Measurements from ENCODE around the gene PBX2. TPM values are rescaled to one million over a fixed set of nuclear protein-coding genes. Genes with fewer than 3 reads are reported as not detected.

PBX2 gene
- total RNA-seq, 1 experiment from 2014 or later: 130 TPM

GRCh38 chr6:32140420-32141046, 49.5 kb downstream of the PBX2 start:
- H3K27ac Mint-ChIP-seq: no peak overlapping the region
- CTCF ChIA-PET: interaction anchor here (1.2 kb wide), 1 partner anchor 10 kb away, joined by 5 read pairs; no protein-coding TSS in a partner anchor
- DNase-seq (ENCODE audit: low spot score): no peak
- POLR2A ChIA-PET: interaction anchor here (0.6 kb wide), 1 partner anchor 302 kb away, joined by 3 read pairs; no protein-coding TSS in a partner anchor
- no peak for ATAC-seq
- no peaks in the 10 kb centered on the region for H3K36me3 Mint-ChIP-seq
- TF ChIP-seq ZNF423 (CRISPR knock-in tag; IDR thresholded peaks at IDR 0.05): no peak
- no peak for TF ChIP-seq ZMAT4 (CRISPR knock-in tag; IDR thresholded peaks at IDR 0.05)
- TF ChIP-seq, protein P1, sequence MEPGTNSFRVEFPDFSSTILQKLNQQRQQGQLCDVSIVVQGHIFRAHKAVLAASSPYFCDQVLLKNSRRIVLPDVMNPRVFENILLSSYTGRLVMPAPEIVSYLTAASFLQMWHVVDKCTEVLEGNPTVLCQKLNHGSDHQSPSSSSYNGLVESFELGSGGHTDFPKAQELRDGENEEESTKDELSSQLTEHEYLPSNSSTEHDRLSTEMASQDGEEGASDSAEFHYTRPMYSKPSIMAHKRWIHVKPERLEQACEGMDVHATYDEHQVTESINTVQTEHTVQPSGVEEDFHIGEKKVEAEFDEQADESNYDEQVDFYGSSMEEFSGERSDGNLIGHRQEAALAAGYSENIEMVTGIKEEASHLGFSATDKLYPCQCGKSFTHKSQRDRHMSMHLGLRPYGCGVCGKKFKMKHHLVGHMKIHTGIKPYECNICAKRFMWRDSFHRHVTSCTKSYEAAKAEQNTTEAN (CRISPR knock-in tag; IDR thresholded peaks at IDR 0.05): no peak
- TF ChIP-seq HMGXB4 (CRISPR knock-in tag; IDR thresholded peaks at IDR 0.05): no peak
- no peak for TF ChIP-seq CTCF (IDR thresholded peaks at IDR 0.05)
- no peak for TF ChIP-seq USF2 (CRISPR knock-in tag; IDR thresholded peaks at IDR 0.05)
- TF ChIP-seq FOXJ3 (CRISPR knock-in tag; IDR thresholded peaks at IDR 0.05; ENCODE audit: borderline replicate concordance): no peak
- no peak for TF ChIP-seq RELA (CRISPR knock-in tag; IDR thresholded peaks at IDR 0.05; ENCODE audit: borderline replicate concordance)
- no peak for TF ChIP-seq RORB (CRISPR knock-in tag; IDR thresholded peaks at IDR 0.05)
- no peak for TF ChIP-seq CBFB (CRISPR knock-in tag; IDR thresholded peaks at IDR 0.05; ENCODE audit: low read depth)
- no peak for TF ChIP-seq ZNF232 (CRISPR knock-in tag; IDR thresholded peaks at IDR 0.05)
- no peak for TF ChIP-seq CREM (CRISPR knock-in tag; IDR thresholded peaks at IDR 0.05)
- TF ChIP-seq ETV6 (CRISPR knock-in tag; IDR thresholded peaks at IDR 0.05): no peak
- TF ChIP-seq, protein P2, sequence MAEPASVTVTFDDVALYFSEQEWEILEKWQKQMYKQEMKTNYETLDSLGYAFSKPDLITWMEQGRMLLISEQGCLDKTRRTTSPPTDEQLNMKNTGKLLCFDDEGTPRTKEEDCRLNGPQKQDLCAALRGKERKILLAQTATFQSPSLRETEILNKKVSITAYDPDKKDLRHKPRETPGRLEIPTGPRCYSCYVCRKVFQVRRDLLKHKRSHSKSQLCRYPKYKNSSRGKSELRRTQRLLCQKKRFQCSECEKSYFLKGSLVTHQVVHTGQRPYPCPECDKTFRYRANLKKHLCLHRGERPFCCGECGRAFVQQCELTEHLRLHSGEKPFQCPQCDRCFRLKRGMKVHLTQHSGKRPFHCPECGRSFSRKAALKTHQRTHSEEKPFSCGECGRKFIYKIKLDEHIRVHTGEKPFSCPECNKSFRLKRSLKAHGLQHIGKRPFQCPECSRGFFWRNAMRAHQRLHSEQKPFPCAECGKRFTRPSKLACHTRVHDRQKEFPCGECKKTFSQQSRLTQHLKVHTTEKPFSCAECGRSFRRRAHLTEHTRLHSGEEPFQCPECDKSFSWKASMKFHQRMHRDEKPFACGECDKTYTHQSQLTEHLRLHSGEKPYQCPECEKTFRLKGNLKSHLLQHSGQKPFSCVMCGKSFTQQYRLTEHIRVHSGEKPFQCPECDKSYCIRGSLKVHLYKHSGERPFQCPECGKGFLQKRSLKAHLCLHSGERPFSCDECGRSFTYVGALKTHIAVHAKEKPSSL (CRISPR knock-in tag; conservative IDR thresholded peaks at IDR 0.05): no peak
- no peak for TF ChIP-seq OVOL2 (CRISPR knock-in tag; IDR thresholded peaks at IDR 0.05; ENCODE audit: borderline replicate concordance)
- no peak for TF ChIP-seq SP1 (CRISPR knock-in tag; conservative IDR thresholded peaks at IDR 0.05)
- no peak overlapping the region for H3K4me3 Mint-ChIP-seq
- H3K9me3 Mint-ChIP-seq: no peaks in the 10 kb centered on the region
- H3K27me3 Mint-ChIP-seq (ENCODE audit: low read depth): peaks cover 13% of the 10 kb centered on the region
- H3K4me1 Mint-ChIP-seq: no peaks in the 10 kb centered on the region

- no peak for DNase-seq (ENCODE audit: low spot score)
- Mint-ChIP-seq H3K9me3 (no peaks in the 10 kb centered on the region), H3K4me1 (no peaks in the 10 kb centered on the region), H3K4me3 (no peak overlapping the region), H3K36me3 (no peaks in the 10 kb centered on the region), H3K27ac (no peak overlapping the region), H3K27me3 (ENCODE audit: low read depth) (peaks cover 16% of the 10 kb centered on the region)
- no peak for ATAC-seq
- ChIA-PET CTCF (interaction anchor here (1.4 to 2.4 kb wide), 2 partner anchors 9 to 10 kb away, joined by 4 to 16 read pairs; partner anchors contain the start of gene FKBPL), POLR2A (no interaction called here)
- TF ChIP-seq SP1 (CRISPR knock-in tag; conservative IDR thresholded peaks at IDR 0.05) (no peak), IRF2 (CRISPR knock-in tag; IDR thresholded peaks at IDR 0.05; ENCODE audit: borderline replicate concordance, low read depth) (no peak), E2F4 (CRISPR knock-in tag; IDR thresholded peaks at IDR 0.05; ENCODE audit: borderline replicate concordance, low read depth) (no peak), MYBL2 (CRISPR knock-in tag; IDR thresholded peaks at IDR 0.05) (no peak)
- TF ChIP-seq, protein P3, sequence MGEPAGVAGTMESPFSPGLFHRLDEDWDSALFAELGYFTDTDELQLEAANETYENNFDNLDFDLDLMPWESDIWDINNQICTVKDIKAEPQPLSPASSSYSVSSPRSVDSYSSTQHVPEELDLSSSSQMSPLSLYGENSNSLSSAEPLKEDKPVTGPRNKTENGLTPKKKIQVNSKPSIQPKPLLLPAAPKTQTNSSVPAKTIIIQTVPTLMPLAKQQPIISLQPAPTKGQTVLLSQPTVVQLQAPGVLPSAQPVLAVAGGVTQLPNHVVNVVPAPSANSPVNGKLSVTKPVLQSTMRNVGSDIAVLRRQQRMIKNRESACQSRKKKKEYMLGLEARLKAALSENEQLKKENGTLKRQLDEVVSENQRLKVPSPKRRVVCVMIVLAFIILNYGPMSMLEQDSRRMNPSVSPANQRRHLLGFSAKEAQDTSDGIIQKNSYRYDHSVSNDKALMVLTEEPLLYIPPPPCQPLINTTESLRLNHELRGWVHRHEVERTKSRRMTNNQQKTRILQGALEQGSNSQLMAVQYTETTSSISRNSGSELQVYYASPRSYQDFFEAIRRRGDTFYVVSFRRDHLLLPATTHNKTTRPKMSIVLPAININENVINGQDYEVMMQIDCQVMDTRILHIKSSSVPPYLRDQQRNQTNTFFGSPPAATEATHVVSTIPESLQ (CRISPR knock-in tag; IDR thresholded peaks at IDR 0.05): no peak
- TF ChIP-seq, protein P4, sequence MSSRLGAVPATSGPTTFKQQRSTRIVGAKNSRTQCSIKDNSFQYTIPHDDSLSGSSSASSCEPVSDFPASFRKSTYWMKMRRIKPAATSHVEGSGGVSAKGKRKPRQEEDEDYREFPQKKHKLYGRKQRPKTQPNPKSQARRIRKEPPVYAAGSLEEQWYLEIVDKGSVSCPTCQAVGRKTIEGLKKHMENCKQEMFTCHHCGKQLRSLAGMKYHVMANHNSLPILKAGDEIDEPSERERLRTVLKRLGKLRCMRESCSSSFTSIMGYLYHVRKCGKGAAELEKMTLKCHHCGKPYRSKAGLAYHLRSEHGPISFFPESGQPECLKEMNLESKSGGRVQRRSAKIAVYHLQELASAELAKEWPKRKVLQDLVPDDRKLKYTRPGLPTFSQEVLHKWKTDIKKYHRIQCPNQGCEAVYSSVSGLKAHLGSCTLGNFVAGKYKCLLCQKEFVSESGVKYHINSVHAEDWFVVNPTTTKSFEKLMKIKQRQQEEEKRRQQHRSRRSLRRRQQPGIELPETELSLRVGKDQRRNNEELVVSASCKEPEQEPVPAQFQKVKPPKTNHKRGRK (CRISPR knock-in tag; IDR thresholded peaks at IDR 0.05; ENCODE audit: borderline replicate concordance): no peak
Measured at GRCh38 chr6:32139590-32139989, 50.4 kb downstream of the PBX2 start.
